B cell (primary cell): Measurements from ENCODE around the gene MAPT. TPM values are rescaled to one million over a fixed set of nuclear protein-coding genes. Genes with fewer than 3 reads are reported as not detected.

ENCODE experiments used
- ATAC-seq: fragments of 200-7000 bp; cut with Tn5 transposase; one replicate; pipeline ENCODE4 v1.10.0; 2021; ENCODE audit warnings: low read depth, mild to moderate bottlenecking, moderate number of reproducible peaks, moderate library complexity
- CTCF ChIA-PET: fragments of 350-600 bp; sonication (Branson Sonifier 250); formaldehyde crosslinking; loops from one replicate; lab custom pipeline; 2021; ENCODE audit warnings: antibody characterized with exemption, inconsistent platforms; lab: Charles Lee
- POLR2A ChIA-PET: fragments of 350-600 bp; sonication (Branson Sonifier 250); formaldehyde crosslinking; loops from one replicate; lab custom pipeline; 2021; ENCODE audit warnings: antibody characterized with exemption; lab: Charles Lee
- DNase-seq: peaks from one replicate; pipeline ENCODE4 v3.0.0; 2013
- H2AFZ ChIP-seq: 2 replicates; pipeline ENCODE4 v1.6.1; 2012; ENCODE audit warnings: mild to moderate bottlenecking, low read depth, low read length; ENCODE audit not compliant: insufficient read depth, poor library complexity, severe bottlenecking
- H3K27ac ChIP-seq, 2 donors: 1 replicate in 1 of 2; 2 replicates in 1 of 2; pipeline ENCODE4 v1.5.1; 2012 to 2013; ENCODE audit warnings: low read length in 2 of 2, mild to moderate bottlenecking in 2 of 2, moderate library complexity in 1 of 2
- H3K27me3 ChIP-seq, 4 experiments: fragments of 200-600 bp in 1 of 4; sonication (generic) in 1 of 4; replicated peaks in 1 of 4; 1 replicate in 2 of 4; 2 replicates in 2 of 4; pipeline versions ENCODE4 v1.6.1 to v1.7.0; 2013 to 2016; ENCODE audit warnings: low read length in 3 of 4, mild to moderate bottlenecking in 2 of 4, mixed read lengths in 1 of 4, moderate library complexity in 1 of 4; ENCODE audit not compliant: insufficient read depth in 4 of 4, control insufficient read depth in 3 of 4; ENCODE audit errors: control extremely low read depth in 1 of 4
- H3K36me3 ChIP-seq, 2 experiments: replicated peaks in 1 of 2; 1 replicate in 1 of 2; 2 replicates in 1 of 2; pipeline versions ENCODE4 v1.6.1 to v1.7.1; 2013; ENCODE audit warnings: low read length in 1 of 2; ENCODE audit not compliant: insufficient read depth in 2 of 2, control insufficient read depth in 1 of 2; ENCODE audit errors: control extremely low read depth in 1 of 2, extremely low read depth in 1 of 2
- H3K4me1 ChIP-seq, 2 donors: fragments of 200-600 bp in 1 of 2; sonication (generic) in 1 of 2; 1 replicate in 1 of 2; 2 replicates in 1 of 2; pipeline versions ENCODE4 v1.5.1 to v1.6.1; 2013 to 2017; ENCODE audit warnings: low read length in 2 of 2; ENCODE audit not compliant: control insufficient read depth in 2 of 2, insufficient read depth in 2 of 2
- H3K4me2 ChIP-seq: replicated peaks from 2 replicates; pipeline ENCODE3; 2012; ENCODE audit warnings: mild to moderate bottlenecking, low read depth, low read length; ENCODE audit not compliant: poor library complexity, severe bottlenecking
- H3K4me3 ChIP-seq, 5 experiments: fragments of 200-600 bp in 1 of 5; sonication (generic) in 1 of 5; 1 replicate in 3 of 5; 2 replicates in 2 of 5; pipeline versions ENCODE4 v1.5.1 to v1.7.0; 2011 to 2016; ENCODE audit warnings: low read length in 4 of 5, mild to moderate bottlenecking in 4 of 5, low read depth in 2 of 5, control low read depth in 1 of 5, moderate library complexity in 1 of 5; ENCODE audit not compliant: insufficient read depth in 1 of 5; ENCODE audit errors: control extremely low read depth in 1 of 5, extremely low read depth in 1 of 5
- H3K79me2 ChIP-seq: fragments of 200-600 bp; sonication (generic); one replicate; pipeline ENCODE4 v1.6.0; 2016; ENCODE audit warnings: low read length; ENCODE audit not compliant: control insufficient read depth, insufficient read depth
- H3K9ac ChIP-seq: fragments of 200-600 bp; sonication (generic); 2 replicates; pipeline ENCODE4 v1.6.1; 2017; ENCODE audit warnings: mild to moderate bottlenecking, low read length, moderate library complexity
- H3K9me3 ChIP-seq, 3 donors: one replicate each; pipeline versions ENCODE4 v1.6.1 to v1.7.1; 2013; ENCODE audit warnings: low read length in 2 of 3; ENCODE audit not compliant: control insufficient read depth in 2 of 3, insufficient read depth in 1 of 3; ENCODE audit errors: control extremely low read depth in 1 of 3
- H4K20me1 ChIP-seq: 2 replicates; pipeline ENCODE4 v1.6.0; 2012; ENCODE audit warnings: mild to moderate bottlenecking, low read length; ENCODE audit not compliant: insufficient read depth, control insufficient read depth, poor library complexity, severe bottlenecking
- H3K27ac Mint-ChIP-seq: one replicate; pipeline ENCODE4 v1.8.0; 2021; ENCODE audit warnings: mixed read lengths
- H3K27me3 Mint-ChIP-seq: one replicate; pipeline ENCODE4 v1.8.0; 2021; ENCODE audit warnings: mixed read lengths
- H3K4me1 Mint-ChIP-seq: one replicate; pipeline ENCODE4 v1.8.0; 2021; ENCODE audit warnings: mixed read lengths
- H3K4me3 Mint-ChIP-seq: one replicate; pipeline ENCODE4 v1.8.0; 2021; ENCODE audit warnings: mixed read lengths
- H3K9me3 Mint-ChIP-seq: one replicate; pipeline ENCODE4 v1.8.0; 2022; ENCODE audit warnings: mixed read lengths; ENCODE audit not compliant: insufficient read depth
- EZH2 ChIP-seq: IDR thresholded peaks from 2 replicates; pipeline ENCODE4 v1.6.1; 2012; ENCODE audit warnings: borderline replicate concordance, low read depth, mild to moderate bottlenecking, moderate library complexity, low read length; ENCODE audit not compliant: insufficient read depth, poor library complexity, severe bottlenecking
- WGBS: methylation state at CpG from one replicate; pipeline ENCODE4 v1.1.5; 2013; ENCODE audit warnings: missing lambda C conversion rate; ENCODE audit not compliant: insufficient coverage; 5-methylcytosine and 5-hydroxymethylcytosine counted together
- intact Hi-C: fragments of 100-400 bp; cut with micrococcal nuclease; formaldehyde crosslinking; loops from one replicate; pipeline ENCODE4 v1.10.0; 2022
- polyA plus RNA-seq: library from polyadenylated mRNA; depleted of rRNA; stranded (reverse); fragments of >200 nt; gene quantifications from 2 replicates; pipeline ENCODE4 v1.2.3, GENCODE V29; 2012
- total RNA-seq, 2 donors: library from RNA; stranded (reverse); fragments of 120-200 nt in 1 of 2; gene quantifications; 1 replicate in 1 of 2; 2 replicates in 1 of 2; pipeline versions ENCODE4 v1.2.3 to v1.2.4, GENCODE V29; 2013 to 2022
- TF ChIP-seq, protein P1 (sequence below): fragments of 200-600 bp; IDR thresholded peaks from one replicate; pipeline ENCODE4 v1.8.0; 2022; ENCODE audit warnings: antibody characterized with exemption, mild to moderate bottlenecking

MAPT gene
- total and polyA plus RNA-seq, 2 donors (not counting 1 experiment from before 2014, with no cell fraction given), result 0.13 to 0.20 TPM

DNA sequence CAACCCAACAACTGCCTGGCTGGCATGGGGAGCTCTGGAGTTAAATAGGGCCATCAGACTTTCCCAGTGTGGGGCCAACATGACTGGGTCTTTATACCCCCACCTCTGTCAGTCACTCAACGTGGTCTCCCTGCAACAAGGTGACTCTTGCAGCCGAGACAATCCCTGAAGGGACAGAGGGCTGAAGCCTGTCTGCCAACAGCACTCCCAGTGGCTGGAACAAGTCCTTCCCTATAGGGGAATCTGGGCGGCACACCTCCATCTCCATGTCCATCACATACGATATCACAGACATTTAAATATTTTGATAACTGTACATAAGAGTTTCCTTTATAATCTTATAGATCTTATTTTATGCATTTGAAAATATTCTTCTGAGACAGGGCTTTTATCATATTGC lies 4.8 kb upstream of the MAPT start:
- Histone ChIP-seq H3K27ac (no peak overlapping the region), H3K9ac (no peak overlapping the region), H4K20me1 (no peaks in the 10 kb centered on the region), H3K9me3 (peaks cover 0 to 5% (median 4%) of the 10 kb centered on the region in 3 donors), H3K4me2 (no peak overlapping the region), H3K36me3 (no peaks in the 10 kb centered on the region), H3K4me1 (peaks cover 0 to 6% of the 10 kb centered on the region in 2 donors), H2AFZ (no peak overlapping the region), H3K4me3 (no peak overlapping the region), H3K79me2 (no peaks in the 10 kb centered on the region), H3K27me3 (peaks cover 0 to 3% (median 1%) of the 10 kb centered on the region in 4 experiments)
- TF ChIP-seq, protein P1, sequence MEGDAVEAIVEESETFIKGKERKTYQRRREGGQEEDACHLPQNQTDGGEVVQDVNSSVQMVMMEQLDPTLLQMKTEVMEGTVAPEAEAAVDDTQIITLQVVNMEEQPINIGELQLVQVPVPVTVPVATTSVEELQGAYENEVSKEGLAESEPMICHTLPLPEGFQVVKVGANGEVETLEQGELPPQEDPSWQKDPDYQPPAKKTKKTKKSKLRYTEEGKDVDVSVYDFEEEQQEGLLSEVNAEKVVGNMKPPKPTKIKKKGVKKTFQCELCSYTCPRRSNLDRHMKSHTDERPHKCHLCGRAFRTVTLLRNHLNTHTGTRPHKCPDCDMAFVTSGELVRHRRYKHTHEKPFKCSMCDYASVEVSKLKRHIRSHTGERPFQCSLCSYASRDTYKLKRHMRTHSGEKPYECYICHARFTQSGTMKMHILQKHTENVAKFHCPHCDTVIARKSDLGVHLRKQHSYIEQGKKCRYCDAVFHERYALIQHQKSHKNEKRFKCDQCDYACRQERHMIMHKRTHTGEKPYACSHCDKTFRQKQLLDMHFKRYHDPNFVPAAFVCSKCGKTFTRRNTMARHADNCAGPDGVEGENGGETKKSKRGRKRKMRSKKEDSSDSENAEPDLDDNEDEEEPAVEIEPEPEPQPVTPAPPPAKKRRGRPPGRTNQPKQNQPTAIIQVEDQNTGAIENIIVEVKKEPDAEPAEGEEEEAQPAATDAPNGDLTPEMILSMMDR, result no peak
- TF ChIP-seq EZH2, result no peak
- Mint-ChIP-seq H3K4me3 (no peak overlapping the region), H3K4me1 (peaks cover 5% of the 10 kb centered on the region), H3K27ac (no peak overlapping the region), H3K9me3 (peaks cover 2% of the 10 kb centered on the region), H3K27me3 (peaks cover 3% of the 10 kb centered on the region)
- ATAC-seq, result no peak
- ChIA-PET POLR2A (no interaction called here), CTCF (no interaction called here)
- intact Hi-C loops, result no loop called here
- no peak for DNase-seq
- 12% methylated on average over 2 of the region's 4 CpGs for WGBS

DNA sequence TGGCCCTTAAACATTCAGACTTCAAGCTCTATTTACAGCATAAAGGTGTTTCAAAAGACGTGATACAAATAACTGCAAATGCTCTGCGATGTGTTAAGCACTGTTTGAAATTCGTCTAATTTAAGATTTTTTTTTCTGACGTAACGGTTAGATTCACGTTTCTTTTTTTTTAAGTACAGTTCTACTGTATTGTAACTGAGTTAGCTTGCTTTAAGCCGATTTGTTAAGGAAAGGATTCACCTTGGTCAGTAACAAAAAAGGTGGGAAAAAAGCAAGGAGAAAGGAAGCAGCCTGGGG lies 681 bp upstream of the MAPT start:
- Histone ChIP-seq H2AFZ (peak overlapping the region; percentile 93), H3K9ac (peak overlapping the region; percentile 79), H4K20me1 (no peaks in the 10 kb centered on the region), H3K27ac (no peak overlapping the region), H3K4me2 (peak overlapping the region; percentile 100), H3K4me1 (peaks cover 36 to 37% of the 10 kb centered on the region in 2 donors), H3K9me3 (peaks cover 0 to 20% (median 0%) of the 10 kb centered on the region in 3 donors), H3K79me2 (no peaks in the 10 kb centered on the region), H3K27me3 (peaks cover 2 to 44% (median 26%) of the 10 kb centered on the region in 4 experiments), H3K36me3 (no peaks in the 10 kb centered on the region), H3K4me3 (peak overlapping the region in 4 of 5 experiments; percentile 37 to 75 (median 72))
- CTCF ChIA-PET, result interaction anchor here (1.1 to 1.9 kb wide), 2 partner anchors 56 to 253 kb away, joined by 3 to 4 read pairs; no protein-coding TSS in a partner anchor
- TF ChIP-seq, protein P1, result no peak
- no peak for TF ChIP-seq EZH2
- Mint-ChIP-seq H3K9me3 (no peaks in the 10 kb centered on the region), H3K27ac (peak overlapping the region; percentile 22), H3K27me3 (peaks cover 14% of the 10 kb centered on the region), H3K4me1 (peaks cover 25% of the 10 kb centered on the region), H3K4me3 (peak overlapping the region; percentile 91)
- POLR2A ChIA-PET, result no interaction called here
- peak; percentile 17 for DNase-seq
- WGBS, result 68% methylated on average over 5 of the region's 7 CpGs
- intact Hi-C loops, result loop anchor here (2.0 kb wide), 1 partner anchor 55 kb away; no protein-coding TSS in a partner anchor
- no peak for ATAC-seq
